GM18526 (cell line): ENCODE measurements around the gene PPP1R18.

ENCODE experiments used
- POLR2A ChIP-seq: IDR thresholded peaks from 3 replicates; pipeline ENCODE4 v1.6.1; 2011; ENCODE audit not compliant: insufficient read length; ENCODE audit errors: extremely low read depth

The PPP1R18 gene

GRCh38 chr6:30654798-30655742, 31.4 kb downstream of the PPP1R18 start:
- no peak for TF ChIP-seq POLR2A

- no peak for TF ChIP-seq POLR2A
These were observed 35.3 kb downstream of the PPP1R18 start for GRCh38 chr6:30651143-30651542.

- TF ChIP-seq POLR2A: peak; percentile 38
These were observed 39.0 kb downstream of the PPP1R18 start for GRCh38 chr6:30647242-30648116.

GRCh38 chr6:30646450-30647241, 39.8 kb downstream of the PPP1R18 start, which contains the start of gene C6orf136:
TSS of gene C6orf136 (plus strand) at chr6:30647133. CDS start at chr6:30647232, 99 bp downstream.
- no peak for TF ChIP-seq POLR2A

GRCh38 chr6:30645989-30646388, 40.5 kb downstream of the PPP1R18 start:
- no peak for TF ChIP-seq POLR2A

- TF ChIP-seq POLR2A: no peak
These were observed 41.7 kb downstream of the PPP1R18 start for GRCh38 chr6:30644769-30645168.

- TF ChIP-seq POLR2A: no peak
These were observed 42.8 kb downstream of the PPP1R18 start for GRCh38 chr6:30643656-30644055.

- no peak for TF ChIP-seq POLR2A
These were observed 45.4 kb downstream of the PPP1R18 start for GRCh38 chr6:30641048-30641447.

- no peak for TF ChIP-seq POLR2A
These were observed 46.0 kb downstream of the PPP1R18 start for GRCh38 chr6:30640481-30640880.

- TF ChIP-seq POLR2A: no peak
These were observed 50.6 kb downstream of the PPP1R18 start for GRCh38 chr6:30635834-30636233.

- peak; percentile 79 for TF ChIP-seq POLR2A
These were observed 59.7 kb downstream of the PPP1R18 start, which contains the start of gene ATAT1 for GRCh38 chr6:30626484-30627366. TSS of gene ATAT1 (plus strand) at chr6:30626874.
